Measurements from ENCODE around the gene LDAH.

GRCh38 chr2:20667151-20667530, 155.8 kb downstream of the LDAH start:
- TF ChIP-seq ZNF274 (IDR thresholded peaks at IDR 0.05; ENCODE audit: low read depth, low read length) = no peak
- no peak for TF ChIP-seq SUZ12 (IDR thresholded peaks at IDR 0.05; ENCODE audit: extremely low read depth, insufficient read depth, insufficient read length)
- TF ChIP-seq YY1 (IDR thresholded peaks at IDR 0.05; ENCODE audit: insufficient read depth, insufficient read length) = no peak

Data from NT2/D1 (cell line).